NB4 (cell line): ENCODE data around the gene FHIT.
"Not testable (repeated sequence)": the region's sequence is repeated elsewhere in the genome, so short reads cannot be mapped to it uniquely, and the experiment has no call there.

Experiments used
- MYC ChIP-seq: IDR thresholded peaks from 2 replicates; pipeline ENCODE4 v1.6.1; 2011; ENCODE audit warnings: low read depth, low read length
- TF ChIP-seq, protein P1 (sequence below): IDR thresholded peaks from one replicate; pipeline ENCODE4 v1.5.1; 2012; ENCODE audit warnings: low read depth, low read length

DNA sequence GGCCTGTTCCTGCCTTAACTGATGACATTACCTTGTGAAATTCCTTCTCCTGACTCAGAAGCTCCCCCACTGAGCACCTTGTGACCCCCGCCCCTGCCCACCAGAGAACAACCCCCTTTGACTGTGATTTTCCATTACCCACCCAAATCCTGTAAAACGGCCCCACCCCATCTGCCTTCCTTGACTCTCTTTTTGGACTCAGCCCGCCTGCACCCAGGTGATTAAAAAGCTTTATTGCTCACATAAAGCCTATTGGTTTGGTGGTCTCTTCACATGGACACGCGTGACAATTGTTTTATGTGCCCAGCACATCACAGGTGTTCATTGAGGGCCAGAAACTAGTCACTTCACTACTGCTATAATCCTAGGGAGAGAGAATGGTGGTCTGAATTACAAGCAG lies 1448.8 kb downstream of the FHIT start:
- TF ChIP-seq, protein P1, sequence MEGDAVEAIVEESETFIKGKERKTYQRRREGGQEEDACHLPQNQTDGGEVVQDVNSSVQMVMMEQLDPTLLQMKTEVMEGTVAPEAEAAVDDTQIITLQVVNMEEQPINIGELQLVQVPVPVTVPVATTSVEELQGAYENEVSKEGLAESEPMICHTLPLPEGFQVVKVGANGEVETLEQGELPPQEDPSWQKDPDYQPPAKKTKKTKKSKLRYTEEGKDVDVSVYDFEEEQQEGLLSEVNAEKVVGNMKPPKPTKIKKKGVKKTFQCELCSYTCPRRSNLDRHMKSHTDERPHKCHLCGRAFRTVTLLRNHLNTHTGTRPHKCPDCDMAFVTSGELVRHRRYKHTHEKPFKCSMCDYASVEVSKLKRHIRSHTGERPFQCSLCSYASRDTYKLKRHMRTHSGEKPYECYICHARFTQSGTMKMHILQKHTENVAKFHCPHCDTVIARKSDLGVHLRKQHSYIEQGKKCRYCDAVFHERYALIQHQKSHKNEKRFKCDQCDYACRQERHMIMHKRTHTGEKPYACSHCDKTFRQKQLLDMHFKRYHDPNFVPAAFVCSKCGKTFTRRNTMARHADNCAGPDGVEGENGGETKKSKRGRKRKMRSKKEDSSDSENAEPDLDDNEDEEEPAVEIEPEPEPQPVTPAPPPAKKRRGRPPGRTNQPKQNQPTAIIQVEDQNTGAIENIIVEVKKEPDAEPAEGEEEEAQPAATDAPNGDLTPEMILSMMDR: not testable (repeated sequence)
- TF ChIP-seq MYC: not testable (repeated sequence)
